GM19324 (cell line): Measurements from ENCODE around the gene KHNYN.
A peak's percentile ranks its signal among the peaks of the same experiment; 100 is the strongest.
"Not testable (repeated sequence)": the region's sequence is repeated elsewhere in the genome, so short reads cannot be mapped to it uniquely, and the experiment has no call there.

Source experiments
- ATAC-seq: cut with Tn5 transposase; IDR thresholded peaks from one replicate; pipeline ENCODE4 v1.9.1; 2021; ENCODE audit warnings: mild to moderate bottlenecking, moderate library complexity; ENCODE audit not compliant: unreplicated experiment, low FRiP score

Gene KHNYN

GRCh38 chr14:24437020-24437735, 7.4 kb downstream of the KHNYN start:
- ATAC-seq: no peak

GRCh38 chr14:24437736-24438067, 7.9 kb downstream of the KHNYN start:
- no peak for ATAC-seq

GRCh38 chr14:24438223-24439097, 8.7 kb downstream of the KHNYN start:
- ATAC-seq: no peak

GRCh38 chr14:24439257-24439656, 9.5 kb downstream of the KHNYN start:
- no peak for ATAC-seq

GRCh38 chr14:24439830-24440605, 10.3 kb downstream of the KHNYN start:
- no peak for ATAC-seq

- ATAC-seq: no peak
Observed at GRCh38 chr14:24440606-24441399, 11.0 kb downstream of the KHNYN start.

GRCh38 chr14:24441485-24441884, 11.7 kb downstream of the KHNYN start:
- ATAC-seq: no peak

- no peak for ATAC-seq
Observed at GRCh38 chr14:24441904-24442239, 12.1 kb downstream of the KHNYN start.

- ATAC-seq: peak; percentile 95
Observed at GRCh38 chr14:24442240-24443052, 12.7 kb downstream of the KHNYN start, which contains the start of gene SDR39U1. Gene SDR39U1, minus strand, starts transcription at chr14:24442776. Its CDS starts 7 bp downstream, at chr14:24442769.

GRCh38 chr14:24443053-24443665, 13.4 kb downstream of the KHNYN start:
- no peak for ATAC-seq

GRCh38 chr14:24450828-24451227, 21.1 kb downstream of the KHNYN start:
- not testable (repeated sequence) for ATAC-seq

- ATAC-seq: no peak
Observed at GRCh38 chr14:24456980-24457379, 27.2 kb downstream of the KHNYN start.

GRCh38 chr14:24458736-24459135, 29.0 kb downstream of the KHNYN start:
- no peak for ATAC-seq

GRCh38 chr14:24459331-24459730, 29.6 kb downstream of the KHNYN start:
- ATAC-seq: no peak

- no peak for ATAC-seq
Observed at GRCh38 chr14:24461336-24461735, 31.6 kb downstream of the KHNYN start.

GRCh38 chr14:24463017-24463883, 33.5 kb downstream of the KHNYN start:
- no peak for ATAC-seq

- ATAC-seq: no peak
Observed at GRCh38 chr14:24463884-24464785, 34.4 kb downstream of the KHNYN start.
